NB4 (cell line): ENCODE results near the gene HMGCS1.

ENCODE experiments used
- DNase-seq: peaks from one replicate; pipeline ENCODE4 v3.0.0; 2010; ENCODE audit warnings: low read depth
- H3K4me3 ChIP-seq: one replicate; pipeline ENCODE4 v1.5.1; 2011; ENCODE audit warnings: mild to moderate bottlenecking, low read depth, low read length, moderate library complexity
- MAX ChIP-seq: IDR thresholded peaks from 2 replicates; pipeline ENCODE4 v1.6.1; 2011; ENCODE audit warnings: low read depth, low read length
- MYC ChIP-seq: IDR thresholded peaks from 2 replicates; pipeline ENCODE4 v1.6.1; 2011; ENCODE audit warnings: low read depth, low read length
- POLR2A ChIP-seq: IDR thresholded peaks from 2 replicates; pipeline ENCODE4 v1.6.1; 2011; ENCODE audit warnings: mild to moderate bottlenecking; ENCODE audit not compliant: insufficient read length; ENCODE audit errors: extremely low read depth
- TF ChIP-seq, protein P1 (sequence below): IDR thresholded peaks from one replicate; pipeline ENCODE4 v1.5.1; 2012; ENCODE audit warnings: low read depth, low read length

Gene HMGCS1

GRCh38 chr5:43303242-43303641 lies 10.0 kb downstream of the HMGCS1 start:
- no peak for DNase-seq
- H3K4me3 ChIP-seq, result no peak overlapping the region
- TF ChIP-seq MYC (no peak), POLR2A (no peak), MAX (no peak)
- TF ChIP-seq, protein P1, sequence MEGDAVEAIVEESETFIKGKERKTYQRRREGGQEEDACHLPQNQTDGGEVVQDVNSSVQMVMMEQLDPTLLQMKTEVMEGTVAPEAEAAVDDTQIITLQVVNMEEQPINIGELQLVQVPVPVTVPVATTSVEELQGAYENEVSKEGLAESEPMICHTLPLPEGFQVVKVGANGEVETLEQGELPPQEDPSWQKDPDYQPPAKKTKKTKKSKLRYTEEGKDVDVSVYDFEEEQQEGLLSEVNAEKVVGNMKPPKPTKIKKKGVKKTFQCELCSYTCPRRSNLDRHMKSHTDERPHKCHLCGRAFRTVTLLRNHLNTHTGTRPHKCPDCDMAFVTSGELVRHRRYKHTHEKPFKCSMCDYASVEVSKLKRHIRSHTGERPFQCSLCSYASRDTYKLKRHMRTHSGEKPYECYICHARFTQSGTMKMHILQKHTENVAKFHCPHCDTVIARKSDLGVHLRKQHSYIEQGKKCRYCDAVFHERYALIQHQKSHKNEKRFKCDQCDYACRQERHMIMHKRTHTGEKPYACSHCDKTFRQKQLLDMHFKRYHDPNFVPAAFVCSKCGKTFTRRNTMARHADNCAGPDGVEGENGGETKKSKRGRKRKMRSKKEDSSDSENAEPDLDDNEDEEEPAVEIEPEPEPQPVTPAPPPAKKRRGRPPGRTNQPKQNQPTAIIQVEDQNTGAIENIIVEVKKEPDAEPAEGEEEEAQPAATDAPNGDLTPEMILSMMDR, result no peak

DNA sequence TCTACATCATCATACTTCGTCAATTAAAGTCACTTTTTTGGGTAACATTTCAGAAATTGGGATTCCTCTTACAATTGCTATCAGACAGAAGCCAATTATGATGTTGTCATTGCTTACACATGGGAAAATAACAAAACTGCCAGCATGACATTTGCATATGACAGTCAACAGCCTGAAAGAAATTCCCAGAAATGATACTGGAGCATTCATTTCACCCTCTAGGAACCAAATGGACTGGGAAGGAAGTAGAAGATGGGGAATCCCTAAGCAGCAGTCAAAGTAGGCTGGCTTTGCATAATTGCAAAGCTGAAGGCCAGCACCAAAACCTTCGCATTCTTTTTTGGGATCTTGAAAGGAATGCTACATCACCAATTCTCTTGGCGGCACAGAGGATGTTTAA lies 10.7 kb downstream of the HMGCS1 start:
- H3K4me3 ChIP-seq, result no peak overlapping the region
- no peak for DNase-seq
- TF ChIP-seq MAX (no peak), POLR2A (no peak), MYC (no peak)
- TF ChIP-seq, protein P1, result no peak

- DNase-seq, result no peak
- H3K4me3 ChIP-seq, result no peak overlapping the region
- no peak for TF ChIP-seq POLR2A
- TF ChIP-seq, protein P1, result no peak
- TF ChIP-seq MAX, result no peak
These were observed 11.5 kb downstream of the HMGCS1 start for GRCh38 chr5:43301653-43302091.

DNA sequence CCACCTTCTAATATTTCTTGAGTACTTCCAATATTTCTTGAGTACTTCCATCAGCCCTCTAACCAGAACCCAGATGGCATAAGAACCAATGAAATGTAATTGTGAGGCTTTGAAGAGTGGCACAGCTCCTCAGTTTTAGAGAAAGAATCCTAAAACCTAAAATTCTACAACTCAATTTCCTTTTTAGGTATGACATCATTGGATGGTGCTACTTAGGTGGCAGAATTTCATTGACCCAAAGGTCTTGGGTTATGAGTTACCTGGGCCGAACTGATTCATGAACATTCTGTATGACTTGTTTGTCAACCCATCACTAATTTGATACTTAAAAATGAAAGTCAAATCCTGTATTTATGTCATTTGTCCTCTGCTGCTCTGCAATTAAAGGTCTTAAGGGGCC lies 13.1 kb downstream of the HMGCS1 start:
- DNase-seq, result no peak
- no peak for TF ChIP-seq POLR2A
- TF ChIP-seq MAX, result no peak
- TF ChIP-seq MYC, result no peak
- TF ChIP-seq, protein P1, result no peak
- no peak overlapping the region for H3K4me3 ChIP-seq

DNA sequence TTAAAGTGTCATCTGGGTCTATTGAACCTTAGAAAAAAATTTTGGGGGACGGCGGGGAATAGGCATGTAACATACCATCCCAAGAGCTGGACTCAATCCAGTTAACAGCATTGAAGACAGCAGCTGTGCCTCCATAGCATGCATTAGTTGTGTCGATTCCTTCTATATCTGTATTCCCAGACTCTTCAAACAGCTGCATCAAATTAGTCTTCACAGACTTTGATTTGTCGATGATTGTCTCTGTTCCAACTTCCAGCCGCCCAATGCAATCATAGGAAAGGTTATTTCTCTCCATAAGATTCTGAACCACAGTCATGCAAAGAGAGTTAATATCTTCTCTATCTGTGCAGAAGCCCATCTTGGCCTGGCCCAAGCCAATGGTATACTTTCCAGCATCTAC lies 14.8 kb downstream of the HMGCS1 start:
- H3K4me3 ChIP-seq, result no peak overlapping the region
- DNase-seq, result no peak
- no peak for TF ChIP-seq POLR2A
- no peak for TF ChIP-seq MAX
- TF ChIP-seq, protein P1, result no peak
- no peak for TF ChIP-seq MYC

GRCh38 chr5:43296835-43297234 lies 16.4 kb downstream of the HMGCS1 start:
- TF ChIP-seq, protein P1, result no peak
- no peak for TF ChIP-seq MYC
- TF ChIP-seq POLR2A, result no peak
- no peak for TF ChIP-seq MAX
- H3K4me3 ChIP-seq, result no peak overlapping the region
- DNase-seq, result no peak
